H9 (cell line): Measurements from ENCODE around the gene USB1. TPM values are rescaled to one million over a fixed set of nuclear protein-coding genes. Genes with fewer than 3 reads are reported as not detected.
A peak's percentile ranks its signal among the peaks of the same experiment; 100 is the strongest.

Experiments used
- DNase-seq: peaks from one replicate; pipeline ENCODE4 v3.0.0-alpha.2; 2017
- H2AFZ ChIP-seq: one replicate; pipeline ENCODE4 v1.6.1; 2013; ENCODE audit warnings: mild to moderate bottlenecking, low read length, control low read depth, moderate library complexity
- H2AK5ac ChIP-seq: 2 replicates; pipeline ENCODE4 v1.6.1; 2013; ENCODE audit warnings: low read length, control low read depth, mixed read lengths; ENCODE audit not compliant: insufficient read length
- H2BK120ac ChIP-seq: one replicate; pipeline ENCODE4 v1.6.1; 2013; ENCODE audit warnings: low read depth, mild to moderate bottlenecking, low read length, control low read depth, inconsistent platforms; ENCODE audit not compliant: poor library complexity, severe bottlenecking
- H2BK12ac ChIP-seq: 2 replicates; pipeline ENCODE4 v1.6.1; 2013; ENCODE audit warnings: low read length, control low read depth, mixed read lengths, low read depth; ENCODE audit not compliant: insufficient read length
- H2BK15ac ChIP-seq: 2 replicates; pipeline ENCODE4 v1.6.1; 2013; ENCODE audit warnings: low read depth, low read length, control low read depth
- H2BK20ac ChIP-seq: one replicate; pipeline ENCODE4 v1.6.1; 2013; ENCODE audit warnings: low read depth, mild to moderate bottlenecking, low read length, control low read depth, inconsistent platforms; ENCODE audit not compliant: poor library complexity, severe bottlenecking
- H2BK5ac ChIP-seq: 2 replicates; pipeline ENCODE4 v1.6.1; 2013; ENCODE audit warnings: low read length, control low read depth, mixed read lengths; ENCODE audit not compliant: insufficient read length
- H3K14ac ChIP-seq: 2 replicates; pipeline ENCODE4 v1.6.1; 2013; ENCODE audit warnings: low read length, control low read depth; ENCODE audit not compliant: insufficient read depth
- H3K18ac ChIP-seq: 2 replicates; pipeline ENCODE4 v1.6.1; 2013; ENCODE audit warnings: low read depth, mild to moderate bottlenecking, mixed read lengths, low read length, control low read depth; ENCODE audit not compliant: insufficient read length
- H3K23ac ChIP-seq: 2 replicates; pipeline ENCODE4 v1.6.1; 2013; ENCODE audit warnings: low read length, control low read depth, mixed read lengths, low read depth; ENCODE audit not compliant: insufficient read length
- H3K23me2 ChIP-seq: 2 replicates; pipeline ENCODE4 v1.6.1; 2013; ENCODE audit warnings: low read depth, mild to moderate bottlenecking, mixed read lengths, low read length, control low read depth; ENCODE audit not compliant: insufficient read length, poor library complexity, severe bottlenecking
- H3K27ac ChIP-seq: 2 replicates; pipeline ENCODE4 v1.5.1; 2013; ENCODE audit warnings: low read length, control low read depth, mixed read lengths, low read depth; ENCODE audit not compliant: insufficient read length
- H3K27me3 ChIP-seq: 2 replicates; pipeline ENCODE4 v1.6.1; 2013; ENCODE audit warnings: low read length, control low read depth, inconsistent platforms; ENCODE audit not compliant: insufficient read depth
- H3K4ac ChIP-seq: 2 replicates; pipeline ENCODE4 v1.6.1; 2013; ENCODE audit warnings: low read depth, mild to moderate bottlenecking, control low read depth, inconsistent platforms, low read length, moderate library complexity
- H3K4me1 ChIP-seq: 2 replicates; pipeline ENCODE4 v1.6.1; 2013; ENCODE audit warnings: low read length, control low read depth, inconsistent platforms; ENCODE audit not compliant: insufficient read depth
- H3K4me2 ChIP-seq: 2 replicates; pipeline ENCODE4 v1.6.1; 2013; ENCODE audit warnings: low read length, control low read depth, mixed read lengths; ENCODE audit not compliant: insufficient read length, insufficient read depth
- H3K56ac ChIP-seq: 2 replicates; pipeline ENCODE4 v1.6.1; 2013; ENCODE audit warnings: low read depth, mild to moderate bottlenecking, mixed read lengths, low read length, control low read depth; ENCODE audit not compliant: insufficient read length
- H3K79me1 ChIP-seq: 2 replicates; pipeline ENCODE4 v1.6.1; 2013; ENCODE audit warnings: low read depth, mild to moderate bottlenecking, moderate library complexity, low read length, control low read depth, inconsistent platforms; ENCODE audit not compliant: insufficient read depth, poor library complexity, severe bottlenecking
- H3K79me2 ChIP-seq: 2 replicates; pipeline ENCODE4 v1.6.1; 2013; ENCODE audit warnings: low read length, control low read depth, inconsistent platforms; ENCODE audit not compliant: insufficient read depth
- H3K9ac ChIP-seq: 2 replicates; pipeline ENCODE4 v1.6.1; 2013; ENCODE audit warnings: low read length, control low read depth, mixed read lengths; ENCODE audit not compliant: insufficient read length; ENCODE audit errors: extremely low read depth
- H3K9me3 ChIP-seq: one replicate; pipeline ENCODE4 v1.6.1; 2013; ENCODE audit warnings: low read depth, low read length, inconsistent platforms; ENCODE audit not compliant: control insufficient read depth
- H3T11ph ChIP-seq: one replicate; pipeline ENCODE4 v1.6.1; 2013; ENCODE audit warnings: mild to moderate bottlenecking, low read length, control low read depth, inconsistent platforms
- H4K20me1 ChIP-seq: one replicate; pipeline ENCODE4 v1.6.1; 2013; ENCODE audit not compliant: control insufficient read depth, insufficient read length, insufficient read depth
- H4K5ac ChIP-seq: 2 replicates; pipeline ENCODE4 v1.6.1; 2013; ENCODE audit warnings: low read depth, mild to moderate bottlenecking, mixed read lengths, low read length, control low read depth; ENCODE audit not compliant: insufficient read length
- H4K8ac ChIP-seq: replicated peaks from 2 replicates; pipeline ENCODE4 v1.6.1; 2013; ENCODE audit warnings: low read length, control low read depth, mixed read lengths, low read depth; ENCODE audit not compliant: insufficient read length
- H4K91ac ChIP-seq: 2 replicates; pipeline ENCODE4 v1.6.1; 2013; ENCODE audit warnings: low read depth, mild to moderate bottlenecking, moderate library complexity, mixed read lengths, low read length, control low read depth; ENCODE audit not compliant: insufficient read length
- H3K27ac Mint-ChIP-seq, 3 experiments: 2 replicates in 2 of 3; 3 replicates in 1 of 3; pipeline ENCODE4 v1.8.0; 2020 to 2021; ENCODE audit warnings: mixed read lengths in 3 of 3, mild to moderate bottlenecking in 1 of 3, moderate library complexity in 1 of 3
- H3K27me3 Mint-ChIP-seq: 2 replicates; pipeline ENCODE4 v1.8.0; 2021; ENCODE audit warnings: low read depth, mild to moderate bottlenecking, moderate library complexity, mixed read lengths
- H3K36me3 Mint-ChIP-seq, 3 experiments: 2 replicates in 2 of 3; 3 replicates in 1 of 3; pipeline ENCODE4 v1.8.0; 2020 to 2021; ENCODE audit warnings: low read depth in 3 of 3, mixed read lengths in 3 of 3; ENCODE audit not compliant: insufficient read depth in 1 of 3
- H3K4me1 Mint-ChIP-seq, 2 experiments: 2 replicates each; pipeline ENCODE4 v1.8.0; 2020; ENCODE audit warnings: mixed read lengths in 2 of 2
- H3K4me3 Mint-ChIP-seq, 2 experiments: 2 replicates in 1 of 2; 3 replicates in 1 of 2; pipeline ENCODE4 v1.8.0; 2020 to 2021; ENCODE audit warnings: mild to moderate bottlenecking in 2 of 2, mixed read lengths in 2 of 2, moderate library complexity in 1 of 2
- H3K9me3 Mint-ChIP-seq, 2 experiments: 2 replicates in 1 of 2; 3 replicates in 1 of 2; pipeline ENCODE4 v1.8.0; 2020; ENCODE audit warnings: mild to moderate bottlenecking in 2 of 2, mixed read lengths in 2 of 2, moderate library complexity in 1 of 2
- WGBS: extraction: QIAGEN DNeasy Blood & Tissue Kit; methylation state at CpG from one replicate; pipeline ENCODE4 v1.1.7; 2013; ENCODE audit warnings: missing lambda C conversion rate, low lambda C conversion rate, mixed read lengths; ENCODE audit not compliant: insufficient read length; ENCODE audit errors: extremely low coverage; 5-methylcytosine and 5-hydroxymethylcytosine counted together
- total RNA-seq: library from RNA; stranded (reverse); gene quantifications from 2 replicates; pipeline ENCODE4 v1.2.1, GENCODE V29; 2021
- TF ChIP-seq, protein P1 (sequence below): fragments of 200-600 bp; sonication (generic); conservative IDR thresholded peaks from 3 replicates; pipeline ENCODE4 v1.8.0; 2021; ENCODE audit warnings: antibody characterized with exemption, mild to moderate bottlenecking

USB1 gene
- total RNA-seq, 1 experiment from 2014 or later: 65.0 TPM

DNA sequence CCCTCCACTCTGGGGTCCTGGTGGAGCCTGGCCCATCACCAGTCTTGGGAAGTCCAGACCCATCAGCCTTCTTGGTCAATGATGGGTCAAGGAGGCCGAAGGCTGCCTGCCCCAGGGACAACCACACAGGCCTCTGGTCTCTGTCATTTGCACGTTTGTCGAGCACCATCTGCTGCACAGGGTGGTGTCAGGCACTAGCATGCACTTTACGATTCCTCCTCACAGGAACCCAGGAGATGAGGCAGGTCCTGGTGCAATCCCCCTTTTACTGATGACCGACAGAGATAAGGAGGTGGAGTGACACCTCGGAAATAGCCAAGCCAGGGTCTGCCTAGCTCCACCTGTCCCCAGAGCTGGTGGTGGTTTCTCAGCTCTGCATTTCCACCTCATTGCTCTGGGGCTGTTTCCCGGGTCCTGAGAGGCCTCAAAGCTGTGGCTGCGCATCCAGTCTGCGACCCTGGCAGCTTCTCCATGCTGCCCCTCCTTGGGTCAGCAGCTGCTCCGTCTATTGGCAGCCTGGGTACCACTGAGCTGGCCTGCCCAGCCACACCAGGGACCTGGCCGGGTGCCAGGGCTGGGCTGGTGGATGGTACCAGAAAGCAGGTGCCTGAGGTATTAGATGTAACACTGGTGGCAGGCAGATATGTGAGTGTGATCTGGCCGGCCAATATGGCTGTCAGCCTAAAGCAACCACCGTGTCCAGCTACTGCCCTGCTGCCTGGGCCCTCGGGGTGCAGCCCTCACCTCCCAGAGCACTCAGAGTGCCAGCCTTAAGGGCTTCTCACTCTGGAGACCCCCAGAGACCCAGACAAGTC, 34.4 kb downstream of the USB1 start:
- H3K4me3 Mint-ChIP-seq: 0 out of 5 replicates have a peak overlapping the region, but pooled peaks of 1 of the 2 experiments have one; percentile 26
- Histone ChIP-seq H3K18ac (no peak overlapping the region), H2BK15ac (no peak overlapping the region), H2BK5ac (no peak overlapping the region), H3K9ac (no peak overlapping the region), H2BK12ac (no peak overlapping the region), H3K79me1 (no peaks in the 10 kb centered on the region), H3K27ac (no peak overlapping the region), H3K27me3 (no peaks in the 10 kb centered on the region), H2BK120ac (no peak overlapping the region), H3K4me2 (no peak overlapping the region), H3K23ac (no peak overlapping the region), H3T11ph (no peak overlapping the region), H3K23me2 (no peaks in the 10 kb centered on the region), H3K4me1 (no peaks in the 10 kb centered on the region), H3K4ac (no peak overlapping the region), H4K8ac (no peak overlapping the region), H3K79me2 (no peaks in the 10 kb centered on the region; the same call in 1 of the 2 replicates), H3K9me3 (no peaks in the 10 kb centered on the region), H3K56ac (no peak overlapping the region), H2AFZ (no peak overlapping the region), H4K20me1 (no peaks in the 10 kb centered on the region), H4K5ac (no peak overlapping the region), H4K91ac (no peak overlapping the region), H2BK20ac (no peak overlapping the region), H2AK5ac (no peak overlapping the region), H3K14ac (no peak overlapping the region; the same call in 1 of the 2 replicates)
- no peak for DNase-seq
- no peak overlapping the region for H3K27ac Mint-ChIP-seq
- no peaks in the 10 kb centered on the region; a peak in 1 of 5 replicates for H3K9me3 Mint-ChIP-seq
- TF ChIP-seq, protein P1, sequence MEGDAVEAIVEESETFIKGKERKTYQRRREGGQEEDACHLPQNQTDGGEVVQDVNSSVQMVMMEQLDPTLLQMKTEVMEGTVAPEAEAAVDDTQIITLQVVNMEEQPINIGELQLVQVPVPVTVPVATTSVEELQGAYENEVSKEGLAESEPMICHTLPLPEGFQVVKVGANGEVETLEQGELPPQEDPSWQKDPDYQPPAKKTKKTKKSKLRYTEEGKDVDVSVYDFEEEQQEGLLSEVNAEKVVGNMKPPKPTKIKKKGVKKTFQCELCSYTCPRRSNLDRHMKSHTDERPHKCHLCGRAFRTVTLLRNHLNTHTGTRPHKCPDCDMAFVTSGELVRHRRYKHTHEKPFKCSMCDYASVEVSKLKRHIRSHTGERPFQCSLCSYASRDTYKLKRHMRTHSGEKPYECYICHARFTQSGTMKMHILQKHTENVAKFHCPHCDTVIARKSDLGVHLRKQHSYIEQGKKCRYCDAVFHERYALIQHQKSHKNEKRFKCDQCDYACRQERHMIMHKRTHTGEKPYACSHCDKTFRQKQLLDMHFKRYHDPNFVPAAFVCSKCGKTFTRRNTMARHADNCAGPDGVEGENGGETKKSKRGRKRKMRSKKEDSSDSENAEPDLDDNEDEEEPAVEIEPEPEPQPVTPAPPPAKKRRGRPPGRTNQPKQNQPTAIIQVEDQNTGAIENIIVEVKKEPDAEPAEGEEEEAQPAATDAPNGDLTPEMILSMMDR: no peak
- peaks cover 6 to 17% of the 10 kb centered on the region in 2 experiments for H3K4me1 Mint-ChIP-seq
- H3K36me3 Mint-ChIP-seq: peaks cover 6 to 39% (median 35%) of the 10 kb centered on the region in 3 experiments
- no peaks in the 10 kb centered on the region for H3K27me3 Mint-ChIP-seq
- WGBS: no CpG with 5 or more reads among the region's 14 CpGs
